Measurements from ENCODE around the gene WFIKKN2. TPM values are rescaled to one million over a fixed set of nuclear protein-coding genes. Genes with fewer than 3 reads are reported as not detected.

The WFIKKN2 gene
- total and polyA plus RNA-seq, 2 of the 8 experiments (the other 6 are each of a cell fraction or from before 2014, with no cell fraction given), result 0.07 to 0.30 TPM

DNA sequence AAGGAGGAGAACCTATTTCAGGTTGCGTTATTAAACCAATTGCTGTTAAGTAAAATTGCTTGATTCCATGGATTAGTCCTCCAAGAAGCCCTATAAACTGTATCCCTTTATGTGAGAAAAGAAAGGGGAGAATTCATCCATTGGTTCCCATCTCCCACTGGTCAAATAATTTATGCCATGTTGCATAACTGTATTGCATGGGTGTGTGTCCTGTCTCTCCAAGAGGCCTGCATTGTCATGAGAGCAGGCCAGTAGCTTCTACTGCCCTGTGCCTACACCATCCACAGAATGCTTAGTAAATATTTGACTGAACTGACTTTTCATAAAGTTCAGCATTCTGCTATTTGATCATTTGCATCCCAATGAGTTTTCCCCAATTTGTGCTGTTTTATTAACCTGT lies 42.5 kb downstream of the WFIKKN2 start:
- Histone ChIP-seq H2BK5ac (ENCODE audit: low read depth, low read length) (no peak overlapping the region), H2BK120ac (replicated peaks; ENCODE audit: low read depth, low read length) (no peak overlapping the region), H3K79me2 (ENCODE audit: control insufficient read depth in 1 of 2, insufficient read depth in 2 of 2, low read length in 2 of 2) (no peaks in the 10 kb centered on the region), H2BK12ac (ENCODE audit: low read depth, low read length) (no peak overlapping the region), H2AFZ (ENCODE audit: low read length) (no peak overlapping the region), H3K23me2 (ENCODE audit: low read depth, low read length) (no peaks in the 10 kb centered on the region), H3K56ac (replicated peaks; ENCODE audit: insufficient read length, low read depth, low read length) (no peak overlapping the region), H3K27me3 (replicated peaks in 1 of 4; ENCODE audit: control insufficient read depth in 3 of 4, extremely low read depth in 1 of 4, insufficient read depth in 3 of 4, low read length in 3 of 4) (no peaks in the 10 kb centered on the region), H3K27ac (ENCODE audit: low read depth, low read length) (no peak overlapping the region), H4K20me1 (replicated peaks in 1 of 2; ENCODE audit: control insufficient read depth in 1 of 2, insufficient read depth in 2 of 2, low read length in 2 of 2) (no peaks in the 10 kb centered on the region), H2BK15ac (ENCODE audit: low read length) (no peak overlapping the region), H3K4me1 (replicated peaks in 1 of 4; ENCODE audit: control insufficient read depth in 3 of 4, insufficient read depth in 4 of 4, low read length in 3 of 4) (no peaks in the 10 kb centered on the region), H3K4me3 (ENCODE audit: extremely low read depth in 1 of 4, insufficient read depth in 2 of 4, low read depth in 3 of 4, low read length in 4 of 4) (no peak overlapping the region), H3K9me3 (ENCODE audit: insufficient read depth in 2 of 2, low read depth in 1 of 2, low read length in 1 of 2) (peaks cover 0 to 3% of the 10 kb centered on the region in 2 experiments; a peak in 2 of 4 replicates), H3K36me3 (ENCODE audit: control insufficient read depth in 2 of 4, insufficient read depth in 4 of 4, low read length in 3 of 4) (no peaks in the 10 kb centered on the region), H4K8ac (ENCODE audit: extremely low read depth, insufficient read depth, low read length) (no peak overlapping the region), H3K4me2 (ENCODE audit: insufficient read depth in 1 of 2, low read depth in 2 of 2, low read length in 2 of 2) (no peak overlapping the region), H2AK5ac (ENCODE audit: low read depth, low read length) (no peak overlapping the region), H3K23ac (ENCODE audit: insufficient read length) (no peak overlapping the region), H3K4ac (replicated peaks; ENCODE audit: insufficient read length, low read depth, low read length) (no peak overlapping the region), H3K18ac (ENCODE audit: extremely low read depth, low read length) (no peak overlapping the region), H3K14ac (ENCODE audit: insufficient read length) (no peak overlapping the region), H4K5ac (ENCODE audit: insufficient read length, low read depth, low read length) (no peak overlapping the region), H4K91ac (replicated peaks; ENCODE audit: insufficient read length, low read length) (no peak overlapping the region), H3K79me1 (ENCODE audit: low read depth, low read length) (no peaks in the 10 kb centered on the region), H3K9ac (replicated peaks in 1 of 4; ENCODE audit: extremely low read depth in 1 of 4, low read depth in 3 of 4, low read length in 3 of 4) (no peak overlapping the region), H2BK20ac (ENCODE audit: low read length) (no peak overlapping the region)
- CTCF ChIA-PET (ENCODE audit: partially characterized antibody), result interaction anchor here (0.6 to 1.2 kb wide), 4 partner anchors 15 to 582 kb away, joined by 3 read pairs; no protein-coding TSS in a partner anchor
- DNase-seq (ENCODE audit: low read depth in 1 of 2, low spot score in 2 of 2), result no peak
- TF ChIP-seq CBX5 (IDR thresholded peaks at IDR 0.05; ENCODE audit: low read depth, low read length) (no peak), POLR2A (IDR thresholded peaks at IDR 0.05; ENCODE audit: control extremely low read depth in 1 of 2, low read depth in 2 of 2, low read length in 2 of 2) (no peak), BACH1 (IDR thresholded peaks at IDR 0.05; ENCODE audit: low read length) (no peak), JUND (IDR thresholded peaks at IDR 0.05; ENCODE audit: low read length) (no peak), KDM5A (IDR thresholded peaks at IDR 0.05; ENCODE audit: low read length) (no peak)
- TF ChIP-seq, protein P1, sequence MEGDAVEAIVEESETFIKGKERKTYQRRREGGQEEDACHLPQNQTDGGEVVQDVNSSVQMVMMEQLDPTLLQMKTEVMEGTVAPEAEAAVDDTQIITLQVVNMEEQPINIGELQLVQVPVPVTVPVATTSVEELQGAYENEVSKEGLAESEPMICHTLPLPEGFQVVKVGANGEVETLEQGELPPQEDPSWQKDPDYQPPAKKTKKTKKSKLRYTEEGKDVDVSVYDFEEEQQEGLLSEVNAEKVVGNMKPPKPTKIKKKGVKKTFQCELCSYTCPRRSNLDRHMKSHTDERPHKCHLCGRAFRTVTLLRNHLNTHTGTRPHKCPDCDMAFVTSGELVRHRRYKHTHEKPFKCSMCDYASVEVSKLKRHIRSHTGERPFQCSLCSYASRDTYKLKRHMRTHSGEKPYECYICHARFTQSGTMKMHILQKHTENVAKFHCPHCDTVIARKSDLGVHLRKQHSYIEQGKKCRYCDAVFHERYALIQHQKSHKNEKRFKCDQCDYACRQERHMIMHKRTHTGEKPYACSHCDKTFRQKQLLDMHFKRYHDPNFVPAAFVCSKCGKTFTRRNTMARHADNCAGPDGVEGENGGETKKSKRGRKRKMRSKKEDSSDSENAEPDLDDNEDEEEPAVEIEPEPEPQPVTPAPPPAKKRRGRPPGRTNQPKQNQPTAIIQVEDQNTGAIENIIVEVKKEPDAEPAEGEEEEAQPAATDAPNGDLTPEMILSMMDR (IDR thresholded peaks at IDR 0.05; ENCODE audit: control extremely low read depth in 1 of 3, insufficient read depth in 1 of 3, low read depth in 1 of 3, low read length in 3 of 3), result no peak
- POLR2A ChIA-PET (ENCODE audit: partially characterized antibody), result interaction anchor here (1.1 to 6.3 kb wide), 2 partner anchors 12 to 15 kb away, joined by 3 to 51 read pairs; partner anchors contain the start of gene TOB1
- FAIRE-seq, result no peak
- WGBS, 2 experiments (ENCODE audit: extremely low coverage in 1 of 2, insufficient coverage in 1 of 2, insufficient read length in 1 of 2, insufficient replicate concordance in 2 of 2, low coverage in 1 of 2, low lambda C conversion rate in 2 of 2, missing lambda C conversion rate in 1 of 2), result 93% methylated on average over 1 of the region's 1 CpG; no CpG with 5 or more reads in 1 of the 2 experiments

All from H1 (cell line).